Stimulated activated CD8-positive, alpha-beta memory T cell treated with anti-CD3 and anti-CD28 coated beads, Interleukin-2, amount 100 ng/mL, for 48 hours (primary cell): ENCODE measurements around the gene CD28.

Experiments
- DNase-seq, 2 donors: peaks; one replicate each; pipeline ENCODE4 v3.0.0-alpha.2; 2020; ENCODE audit warnings: low read depth in 2 of 2

CD28 gene

GRCh38 chr2:203706403-203706802 lies at the start of gene CD28:
CD28 (plus strand) TSS chr2:203706639; CDS start chr2:203706697, 58 bp downstream.
- peak; percentile 71 to 76 for DNase-seq

DNA sequence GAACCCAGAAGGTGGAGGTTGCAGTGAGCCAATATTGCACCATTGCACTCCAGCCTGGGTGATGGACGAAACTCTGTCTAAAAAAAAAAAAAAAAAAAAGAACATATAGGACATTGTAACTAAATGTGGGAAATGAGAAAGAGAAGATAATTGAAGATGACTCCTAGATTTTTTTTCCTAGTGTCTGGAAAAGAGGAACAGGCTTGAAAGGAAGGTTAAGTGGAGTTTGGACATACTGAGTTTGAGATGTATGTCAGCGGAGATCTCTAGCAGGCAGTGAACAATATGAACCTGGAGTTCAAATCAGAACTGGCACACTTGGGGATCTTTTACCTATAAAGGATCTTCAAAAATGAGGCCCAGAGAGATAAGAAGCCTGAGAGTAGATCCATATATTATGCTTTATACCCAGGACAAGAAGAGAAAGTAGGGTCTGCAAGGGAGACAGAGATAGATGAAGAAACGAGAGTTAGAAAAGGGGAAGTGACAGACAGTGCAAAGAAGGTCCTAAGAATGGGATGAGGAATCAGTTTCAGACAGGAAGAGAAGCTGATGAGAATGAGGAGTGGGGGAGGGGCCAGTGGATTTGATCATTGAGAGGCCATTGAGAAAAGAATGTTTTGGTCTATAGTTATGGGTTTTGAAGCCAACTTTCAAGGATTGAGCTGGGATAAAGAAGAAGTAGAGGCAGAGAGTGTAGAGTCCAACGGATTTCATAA lies 46.9 kb upstream of the CD28 start:
- DNase-seq, result no peak

- DNase-seq, result no peak
These were observed 46.0 kb upstream of the CD28 start for GRCh38 chr2:203660465-203660864.

- DNase-seq, result no peak
These were observed 45.0 kb upstream of the CD28 start for GRCh38 chr2:203661279-203661908.

DNA sequence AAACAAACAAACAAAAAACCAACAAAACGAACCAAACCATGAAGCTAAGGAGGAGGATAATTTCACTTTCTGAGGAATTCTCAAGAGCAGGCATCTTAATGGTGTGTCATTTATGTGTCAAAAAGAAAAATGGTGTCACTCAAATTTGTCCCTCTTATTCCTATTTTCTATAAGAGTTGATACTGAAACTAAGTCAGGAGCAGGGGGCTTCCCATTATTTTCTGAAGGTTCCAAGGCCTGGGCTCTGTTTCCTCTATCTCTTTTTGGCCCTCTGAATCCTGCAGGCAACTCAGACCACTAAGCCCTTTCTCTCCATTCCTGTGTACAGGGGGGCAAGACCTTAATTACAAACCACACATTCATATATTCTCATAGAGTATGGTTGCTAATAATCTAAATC lies 44.0 kb upstream of the CD28 start:
- DNase-seq, result no peak

DNA sequence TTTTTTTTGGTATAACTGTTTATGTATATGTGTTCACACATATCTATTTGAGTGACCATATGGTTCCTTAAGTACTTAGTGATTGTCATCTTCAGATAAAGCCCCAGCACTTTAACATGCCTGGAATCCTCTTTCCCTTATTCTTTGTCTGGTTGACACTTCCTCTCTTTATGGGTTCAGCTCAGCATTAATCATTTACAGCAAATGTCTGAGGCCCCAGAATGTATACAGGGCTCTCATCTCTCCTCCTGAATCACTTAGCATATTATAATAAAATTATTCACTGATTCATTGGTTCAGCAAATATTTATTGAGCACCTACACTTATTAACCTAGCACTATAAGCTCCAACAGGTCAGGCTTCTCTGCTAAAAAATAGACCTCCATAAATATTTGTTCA lies 43.5 kb upstream of the CD28 start:
- DNase-seq, result no peak

- no peak for DNase-seq
These were observed 42.2 kb upstream of the CD28 start for GRCh38 chr2:203664029-203664755.

DNA sequence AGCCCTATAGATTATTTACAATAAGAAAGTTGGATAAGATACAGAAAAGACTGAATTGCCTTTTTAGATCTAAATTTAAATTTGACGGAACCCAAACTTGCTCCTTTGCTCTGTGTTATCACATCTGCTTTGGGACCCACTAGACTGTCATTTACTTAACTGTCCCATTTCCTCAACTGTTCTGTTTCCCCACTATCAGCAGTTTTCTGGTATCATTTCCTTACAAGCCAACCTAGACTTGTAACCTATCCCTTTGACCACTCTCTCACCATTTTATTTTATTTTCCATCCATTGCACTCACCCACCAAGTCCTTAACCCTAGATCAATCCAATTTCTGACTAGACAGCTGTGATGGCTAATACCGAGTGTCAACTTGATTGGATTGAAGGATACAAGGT lies 38.6 kb upstream of the CD28 start:
- DNase-seq, result no peak

- no peak for DNase-seq
These were observed 36.6 kb upstream of the CD28 start for GRCh38 chr2:203669820-203670219.

DNA sequence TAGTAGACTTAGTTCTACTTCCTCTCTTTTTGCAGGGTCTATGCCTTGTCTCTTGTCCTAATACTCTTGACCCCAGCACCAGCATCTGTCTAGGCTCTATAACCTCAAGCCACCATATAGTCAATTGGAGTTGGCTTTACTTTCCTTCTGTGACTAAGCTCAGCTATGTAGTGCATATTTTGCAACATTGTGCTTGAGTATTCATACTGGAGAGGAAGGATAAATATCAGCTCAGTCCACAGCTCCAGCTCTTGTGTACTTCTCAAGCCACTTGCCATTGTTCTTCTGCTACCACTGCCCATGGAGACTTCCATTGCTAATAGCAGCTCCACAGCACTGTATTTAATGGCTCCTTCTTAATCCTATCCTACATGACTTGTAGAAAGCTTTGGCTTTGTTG lies 35.5 kb upstream of the CD28 start:
- DNase-seq, result no peak

- no peak for DNase-seq
These were observed 34.6 kb upstream of the CD28 start for GRCh38 chr2:203671876-203672275.

- DNase-seq, result no peak
These were observed 33.6 kb upstream of the CD28 start for GRCh38 chr2:203672856-203673255.

- DNase-seq, result peak; percentile 5 to 37
These were observed 32.5 kb upstream of the CD28 start for GRCh38 chr2:203673933-203674332.

DNA sequence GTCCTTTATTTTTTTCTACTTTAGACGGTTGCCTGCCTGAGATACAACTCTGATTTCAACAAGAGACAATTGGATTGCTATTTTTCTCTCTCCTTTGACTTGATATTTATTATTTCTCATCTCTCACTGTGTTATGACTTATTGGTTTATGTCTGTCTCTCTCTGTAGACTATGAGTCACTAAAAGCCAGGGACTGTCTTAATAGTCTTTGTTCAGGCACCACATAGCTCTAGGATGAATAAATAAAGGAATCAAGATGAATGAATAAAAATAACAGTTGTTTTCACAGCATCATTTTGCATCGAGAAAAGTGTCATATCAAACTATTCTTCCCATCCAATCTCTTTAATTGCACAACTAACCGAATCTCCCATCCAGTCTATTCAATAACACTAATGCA lies 31.4 kb upstream of the CD28 start:
- DNase-seq, result no peak

GRCh38 chr2:203678971-203679370 lies 27.5 kb upstream of the CD28 start:
- no peak for DNase-seq

- DNase-seq, result no peak
These were observed 27.0 kb upstream of the CD28 start for GRCh38 chr2:203679401-203679800.

DNA sequence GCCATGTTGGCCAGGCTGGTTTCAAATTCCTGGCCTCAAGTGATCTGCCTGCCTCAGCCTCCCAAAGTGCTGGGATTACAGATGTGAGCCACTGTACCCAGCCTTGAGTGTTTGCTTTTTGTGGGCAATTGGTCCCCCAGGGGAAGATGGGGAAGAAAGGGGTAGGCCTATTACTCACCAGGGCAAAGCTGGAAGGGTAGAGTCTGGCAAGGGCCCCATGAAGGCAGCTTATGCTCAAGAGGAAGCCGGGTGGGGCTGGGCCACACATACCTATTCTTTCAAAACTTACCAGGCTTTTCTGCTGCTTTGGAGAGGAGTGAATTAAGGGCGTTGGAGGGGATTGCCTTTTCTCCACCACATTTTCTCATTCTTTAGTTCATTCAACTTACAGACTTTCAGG lies 24.5 kb upstream of the CD28 start:
- DNase-seq, result no peak

GRCh38 chr2:203682688-203683130 lies 23.7 kb upstream of the CD28 start:
- DNase-seq, result no peak

DNA sequence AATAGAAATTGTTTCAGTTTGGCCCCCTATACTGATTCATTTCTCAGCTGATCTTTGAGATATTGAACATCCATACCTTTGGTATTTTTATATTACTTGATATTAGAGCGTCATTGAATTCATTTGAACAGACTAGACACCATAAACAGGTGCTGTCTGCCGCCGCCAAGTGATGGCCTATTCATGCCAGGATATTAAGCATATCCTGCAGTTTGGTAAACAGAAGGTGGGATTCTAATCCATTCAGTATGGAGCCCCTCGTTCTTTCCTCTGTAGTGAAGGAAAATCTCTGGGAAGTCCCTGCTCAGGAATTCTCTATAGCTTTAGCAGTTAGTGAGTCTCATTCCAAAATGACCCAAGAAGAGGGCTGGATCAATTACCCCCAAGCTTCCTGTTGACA lies 23.0 kb upstream of the CD28 start:
- no peak for DNase-seq

- no peak for DNase-seq
These were observed 22.4 kb upstream of the CD28 start for GRCh38 chr2:203683932-203684556.

GRCh38 chr2:203685081-203685621 lies 21.3 kb upstream of the CD28 start:
- no peak for DNase-seq

- no peak for DNase-seq
These were observed 20.5 kb upstream of the CD28 start for GRCh38 chr2:203685789-203686420.
